ENCODE measurements around the gene EIF3A. TPM values are rescaled to one million over a fixed set of nuclear protein-coding genes. Genes with fewer than 3 reads are reported as not detected.
A peak's percentile ranks its signal among the peaks of the same experiment; 100 is the strongest.
"Not testable (repeated sequence)": the region's sequence is repeated elsewhere in the genome, so short reads cannot be mapped to it uniquely, and the experiment has no call there.

The EIF3A gene
- total and polyA plus RNA-seq, 2 of the 8 experiments (the other 6 are each of a cell fraction or from before 2014, with no cell fraction given), result 26.8 to 209 TPM

DNA sequence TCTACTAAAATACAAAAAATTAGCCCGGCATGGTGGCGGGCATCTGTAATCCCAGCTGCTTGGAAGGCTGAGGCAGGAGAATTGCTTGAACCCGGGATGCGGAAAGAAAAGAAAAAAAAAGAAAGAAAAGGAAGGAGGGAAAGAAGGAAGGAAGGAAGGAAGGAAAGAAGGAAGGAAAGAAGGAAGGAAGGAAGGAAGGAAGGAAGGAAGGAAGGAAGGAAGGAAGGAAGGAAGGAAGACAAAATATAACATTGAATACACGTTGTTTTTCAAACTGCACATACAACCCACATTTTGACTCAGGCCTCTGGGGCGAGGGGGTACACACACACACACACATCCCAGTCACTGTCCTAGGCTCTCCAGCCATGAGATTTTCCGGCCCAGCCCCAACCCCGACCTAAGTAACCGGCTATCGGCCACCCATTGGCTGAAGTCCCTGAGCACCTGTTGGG is 52.1 kb downstream of the EIF3A start:
- H3K79me2 ChIP-seq (ENCODE audit: control insufficient read depth in 1 of 2, insufficient read depth in 2 of 2, low read length in 2 of 2); H2BK15ac ChIP-seq (ENCODE audit: low read length); H3K36me3 ChIP-seq (ENCODE audit: control insufficient read depth in 2 of 4, insufficient read depth in 4 of 4, low read length in 3 of 4); H2AK5ac ChIP-seq (ENCODE audit: low read depth, low read length); H3K23ac ChIP-seq (ENCODE audit: insufficient read length); H2BK120ac ChIP-seq (replicated peaks; ENCODE audit: low read depth, low read length); H3K79me1 ChIP-seq (ENCODE audit: low read depth, low read length); H4K91ac ChIP-seq (replicated peaks; ENCODE audit: insufficient read length, low read length); H4K5ac ChIP-seq (ENCODE audit: insufficient read length, low read depth, low read length); FAIRE-seq; H2BK5ac ChIP-seq (ENCODE audit: low read depth, low read length); H3K14ac ChIP-seq (ENCODE audit: insufficient read length); H3K18ac ChIP-seq (ENCODE audit: extremely low read depth, low read length); CTCF ChIA-PET (ENCODE audit: partially characterized antibody); H3K4ac ChIP-seq (replicated peaks; ENCODE audit: insufficient read length, low read depth, low read length); H3K27ac ChIP-seq (ENCODE audit: low read depth, low read length); H3K4me1 ChIP-seq (replicated peaks in 1 of 4; ENCODE audit: control insufficient read depth in 3 of 4, insufficient read depth in 4 of 4, low read length in 3 of 4); H3K9me3 ChIP-seq (ENCODE audit: insufficient read depth in 2 of 2, low read depth in 1 of 2, low read length in 1 of 2); H2BK12ac ChIP-seq (ENCODE audit: low read depth, low read length); H4K20me1 ChIP-seq (replicated peaks in 1 of 2; ENCODE audit: control insufficient read depth in 1 of 2, insufficient read depth in 2 of 2, low read length in 2 of 2); H3K27me3 ChIP-seq (replicated peaks in 1 of 4; ENCODE audit: control insufficient read depth in 3 of 4, extremely low read depth in 1 of 4, insufficient read depth in 3 of 4, low read length in 3 of 4); H2BK20ac ChIP-seq (ENCODE audit: low read length); DNase-seq (ENCODE audit: low read depth in 1 of 2, low spot score in 2 of 2); H3K23me2 ChIP-seq (ENCODE audit: low read depth, low read length); H3K56ac ChIP-seq (replicated peaks; ENCODE audit: insufficient read length, low read depth, low read length): not testable (repeated sequence)
- peak overlapping the region; percentile 86; the same call in 1 of the 2 replicates for H4K8ac ChIP-seq (ENCODE audit: extremely low read depth, insufficient read depth, low read length)
- peak overlapping the region; percentile 33 to 59 (median 38); a peak in 5 of 8 replicates for H3K4me3 ChIP-seq (ENCODE audit: extremely low read depth in 1 of 4, insufficient read depth in 2 of 4, low read depth in 3 of 4, low read length in 4 of 4)
- 47% methylated on average over 10 of the region's 10 CpGs; no CpG with 5 or more reads in 1 of the 2 experiments for whole genome bisulfite sequencing, 2 experiments (ENCODE audit: extremely low coverage in 1 of 2, insufficient coverage in 1 of 2, insufficient read length in 1 of 2, insufficient replicate concordance in 2 of 2, low coverage in 1 of 2, low lambda C conversion rate in 2 of 2, missing lambda C conversion rate in 1 of 2)
- peak overlapping the region; percentile 63; the same call in 1 of the 2 replicates for H2AFZ ChIP-seq (ENCODE audit: low read length)
- 0 out of 7 replicates have a peak overlapping the region, but pooled peaks of 1 of the 4 experiments have one; percentile 11 for H3K9ac ChIP-seq (replicated peaks in 1 of 4; ENCODE audit: extremely low read depth in 1 of 4, low read depth in 3 of 4, low read length in 3 of 4)
- H3K4me2 ChIP-seq (ENCODE audit: insufficient read depth in 1 of 2, low read depth in 2 of 2, low read length in 2 of 2), result peak overlapping the region; percentile 68 to 75
- POLR2A ChIA-PET (ENCODE audit: partially characterized antibody), result interaction anchor here (0.6 to 4.7 kb wide), 4 partner anchors 14 to 76 kb away, joined by 3 to 30 read pairs (median 6); partner anchors contain the start of genes DENND10 and EIF3A
